ENCODE measurements around the gene SGPP2. TPM values are rescaled to one million over a fixed set of nuclear protein-coding genes. Genes with fewer than 3 reads are reported as not detected.

Gene SGPP2
- polyA plus RNA-seq, 4 donors: 4.0 to 19.1 (median 8.1) TPM

GRCh38 chr2:222470802-222471468, 46.6 kb downstream of the SGPP2 start:
- Histone ChIP-seq H3K4me3 (ENCODE audit: low read depth in 1 of 3, low read length in 3 of 3) (no peak overlapping the region), H3K27ac (ENCODE audit: low read depth in 1 of 3, low read length in 2 of 3) (no peak overlapping the region), H3K36me3 (ENCODE audit: control insufficient read depth in 3 of 3, insufficient read depth in 2 of 3, low read depth in 1 of 3, low read length in 3 of 3) (peaks cover 0 to 10% (median 0%) of the 10 kb centered on the region in 3 donors), H3K9me3 (ENCODE audit: control insufficient read depth in 2 of 2, insufficient read depth in 1 of 2, low read depth in 1 of 2, low read length in 1 of 2) (no peaks in the 10 kb centered on the region), H3K4me1 (ENCODE audit: control insufficient read depth in 3 of 3, insufficient read depth in 2 of 3, low read depth in 1 of 3, low read length in 2 of 3) (no peaks in the 10 kb centered on the region), H3K27me3 (ENCODE audit: control insufficient read depth in 3 of 3, insufficient read depth in 3 of 3, low read length in 3 of 3) (no peaks in the 10 kb centered on the region)
- DNase-seq (no peak), FAIRE-seq (no peak)
- WGBS, 3 donors: 84 to 92% (median 85%) methylated on average over 5 of the region's 5 CpGs

DNA sequence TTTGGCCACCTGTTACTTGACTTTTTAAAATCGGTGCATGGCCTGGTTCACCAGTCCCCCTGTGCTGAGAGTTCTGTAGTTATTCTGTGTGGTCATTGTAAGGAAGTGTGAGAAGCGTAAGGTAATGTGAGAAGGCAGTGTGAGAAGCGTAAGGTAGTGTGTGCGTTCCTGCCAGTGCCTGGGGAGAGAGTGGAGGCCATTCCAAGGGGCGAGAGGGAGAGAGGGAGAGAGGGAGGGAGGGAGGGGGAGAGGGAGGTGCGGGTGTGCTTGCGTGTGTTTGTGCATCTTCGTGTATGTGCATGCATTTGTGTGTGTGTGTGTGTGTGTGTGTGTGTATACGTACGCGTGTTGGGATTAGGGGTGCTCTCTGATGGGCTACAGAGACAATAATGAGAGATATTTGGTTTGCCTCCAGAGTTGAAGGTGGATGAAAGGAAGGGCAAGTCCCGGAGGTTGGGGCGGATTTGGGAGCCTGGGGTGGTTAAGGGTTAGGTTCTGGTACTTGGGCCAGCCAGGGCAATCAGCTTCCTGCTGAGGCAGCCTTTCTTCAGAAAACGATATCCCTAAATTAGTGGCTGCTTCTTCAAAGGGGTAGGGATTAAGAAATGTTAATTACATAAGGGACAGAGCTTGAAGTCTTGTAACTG, 53.7 kb downstream of the SGPP2 start:
- H3K27ac ChIP-seq (ENCODE audit: low read depth in 1 of 3, low read length in 2 of 3): no peak overlapping the region
- H3K4me3 ChIP-seq (ENCODE audit: low read depth in 1 of 3, low read length in 3 of 3): no peak overlapping the region
- DNase-seq (no peak), FAIRE-seq (no peak)
- peaks cover 0 to 14% (median 0%) of the 10 kb centered on the region in 3 donors for H3K36me3 ChIP-seq (ENCODE audit: control insufficient read depth in 3 of 3, insufficient read depth in 2 of 3, low read depth in 1 of 3, low read length in 3 of 3)
- H3K9me3 ChIP-seq (ENCODE audit: control insufficient read depth in 2 of 2, insufficient read depth in 1 of 2, low read depth in 1 of 2, low read length in 1 of 2): no peaks in the 10 kb centered on the region
- no peaks in the 10 kb centered on the region for H3K27me3 ChIP-seq (ENCODE audit: control insufficient read depth in 3 of 3, insufficient read depth in 3 of 3, low read length in 3 of 3)
- WGBS, 3 donors: 66 to 82% (median 74%) methylated on average over 14 of the region's 14 CpGs
- no peaks in the 10 kb centered on the region for H3K4me1 ChIP-seq (ENCODE audit: control insufficient read depth in 3 of 3, insufficient read depth in 2 of 3, low read depth in 1 of 3, low read length in 2 of 3)

- Histone ChIP-seq H3K4me3 (ENCODE audit: low read depth in 1 of 3, low read length in 3 of 3) (no peak overlapping the region), H3K9me3 (ENCODE audit: control insufficient read depth in 2 of 2, insufficient read depth in 1 of 2, low read depth in 1 of 2, low read length in 1 of 2) (no peaks in the 10 kb centered on the region), H3K27ac (ENCODE audit: low read depth in 1 of 3, low read length in 2 of 3) (no peak overlapping the region), H3K27me3 (ENCODE audit: control insufficient read depth in 3 of 3, insufficient read depth in 3 of 3, low read length in 3 of 3) (no peaks in the 10 kb centered on the region), H3K4me1 (ENCODE audit: control insufficient read depth in 3 of 3, insufficient read depth in 2 of 3, low read depth in 1 of 3, low read length in 2 of 3) (no peaks in the 10 kb centered on the region), H3K36me3 (ENCODE audit: control insufficient read depth in 3 of 3, insufficient read depth in 2 of 3, low read depth in 1 of 3, low read length in 3 of 3) (peaks cover 0 to 14% (median 0%) of the 10 kb centered on the region in 3 donors)
- FAIRE-seq (no peak), DNase-seq (no peak)
These were observed 55.5 kb downstream of the SGPP2 start for GRCh38 chr2:222479859-222480258.

DNA sequence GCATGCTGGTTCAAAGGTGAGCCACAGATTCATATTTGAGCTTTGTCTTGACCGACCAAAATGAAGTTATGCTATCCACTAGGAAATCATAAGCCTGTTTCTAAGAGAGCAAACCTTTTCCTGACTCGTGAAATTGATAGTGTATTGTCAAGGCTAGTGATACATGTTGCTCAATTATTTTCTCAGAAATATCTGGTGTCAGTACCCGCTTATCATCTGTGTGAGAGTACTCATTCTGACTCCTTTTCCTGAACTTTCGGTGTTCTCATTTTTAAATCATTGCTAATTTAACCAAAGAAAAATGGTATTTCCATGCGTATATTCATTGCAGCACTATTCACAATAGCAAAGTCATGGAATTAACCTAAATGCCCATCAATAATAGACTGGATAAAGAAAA, 56.2 kb downstream of the SGPP2 start:
- peaks cover 0 to 9% (median 0%) of the 10 kb centered on the region in 3 donors for H3K36me3 ChIP-seq (ENCODE audit: control insufficient read depth in 3 of 3, insufficient read depth in 2 of 3, low read depth in 1 of 3, low read length in 3 of 3)
- no peaks in the 10 kb centered on the region for H3K4me1 ChIP-seq (ENCODE audit: control insufficient read depth in 3 of 3, insufficient read depth in 2 of 3, low read depth in 1 of 3, low read length in 2 of 3)
- WGBS, 3 donors: 71 to 84% (median 73%) methylated on average over 5 of the region's 5 CpGs
- peak in 1 of 2 donors; percentile 27 for DNase-seq
- no peak overlapping the region for H3K4me3 ChIP-seq (ENCODE audit: low read depth in 1 of 3, low read length in 3 of 3)
- FAIRE-seq: no peak
- H3K27me3 ChIP-seq (ENCODE audit: control insufficient read depth in 3 of 3, insufficient read depth in 3 of 3, low read length in 3 of 3): no peaks in the 10 kb centered on the region
- no peak overlapping the region for H3K27ac ChIP-seq (ENCODE audit: low read depth in 1 of 3, low read length in 2 of 3)
- H3K9me3 ChIP-seq (ENCODE audit: control insufficient read depth in 2 of 2, insufficient read depth in 1 of 2, low read depth in 1 of 2, low read length in 1 of 2): no peaks in the 10 kb centered on the region

DNA sequence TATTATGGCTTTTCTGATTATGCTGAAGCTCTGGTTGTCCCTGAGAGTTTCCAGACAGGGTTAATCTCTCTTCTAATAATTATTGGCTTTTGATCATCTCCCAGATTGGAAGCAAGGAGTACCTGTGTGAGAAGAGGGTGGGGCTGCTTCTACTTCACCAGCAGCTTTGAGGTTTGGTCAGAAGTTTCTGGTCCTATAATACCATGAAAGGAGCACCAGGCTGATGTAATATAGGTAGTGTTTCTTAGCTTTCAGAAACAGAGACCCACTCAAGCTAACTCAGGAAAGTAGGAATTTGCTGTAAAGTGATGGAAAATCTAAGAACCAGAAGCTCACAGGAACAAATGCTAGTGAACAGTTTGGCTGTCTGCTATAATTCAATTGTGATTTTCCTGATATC, 57.6 kb downstream of the SGPP2 start:
- H3K9me3 ChIP-seq (ENCODE audit: control insufficient read depth in 2 of 2, insufficient read depth in 1 of 2, low read depth in 1 of 2, low read length in 1 of 2): no peaks in the 10 kb centered on the region
- no peak overlapping the region for H3K4me3 ChIP-seq (ENCODE audit: low read depth in 1 of 3, low read length in 3 of 3)
- no peaks in the 10 kb centered on the region for H3K27me3 ChIP-seq (ENCODE audit: control insufficient read depth in 3 of 3, insufficient read depth in 3 of 3, low read length in 3 of 3)
- FAIRE-seq: no peak
- no peak for DNase-seq
- no peaks in the 10 kb centered on the region for H3K4me1 ChIP-seq (ENCODE audit: control insufficient read depth in 3 of 3, insufficient read depth in 2 of 3, low read depth in 1 of 3, low read length in 2 of 3)
- H3K36me3 ChIP-seq (ENCODE audit: control insufficient read depth in 3 of 3, insufficient read depth in 2 of 3, low read depth in 1 of 3, low read length in 3 of 3): no peaks in the 10 kb centered on the region
- no peak overlapping the region for H3K27ac ChIP-seq (ENCODE audit: low read depth in 1 of 3, low read length in 2 of 3)

GRCh38 chr2:222483513-222484039, 59.2 kb downstream of the SGPP2 start:
- 23 to 45% (median 42%) methylated on average over 3 of the region's 3 CpGs for WGBS, 3 donors
- no peak overlapping the region for H3K27ac ChIP-seq (ENCODE audit: low read depth in 1 of 3, low read length in 2 of 3)
- peak in 1 of 2 donors; percentile 32 for DNase-seq
- no peak overlapping the region for H3K4me3 ChIP-seq (ENCODE audit: low read depth in 1 of 3, low read length in 3 of 3)
- no peaks in the 10 kb centered on the region for H3K9me3 ChIP-seq (ENCODE audit: control insufficient read depth in 2 of 2, insufficient read depth in 1 of 2, low read depth in 1 of 2, low read length in 1 of 2)
- no peaks in the 10 kb centered on the region for H3K4me1 ChIP-seq (ENCODE audit: control insufficient read depth in 3 of 3, insufficient read depth in 2 of 3, low read depth in 1 of 3, low read length in 2 of 3)
- H3K27me3 ChIP-seq (ENCODE audit: control insufficient read depth in 3 of 3, insufficient read depth in 3 of 3, low read length in 3 of 3): no peaks in the 10 kb centered on the region
- FAIRE-seq: no peak
- H3K36me3 ChIP-seq (ENCODE audit: control insufficient read depth in 3 of 3, insufficient read depth in 2 of 3, low read depth in 1 of 3, low read length in 3 of 3): no peaks in the 10 kb centered on the region

- Histone ChIP-seq H3K36me3 (ENCODE audit: control insufficient read depth in 3 of 3, insufficient read depth in 2 of 3, low read depth in 1 of 3, low read length in 3 of 3) (no peaks in the 10 kb centered on the region), H3K9me3 (ENCODE audit: control insufficient read depth in 2 of 2, insufficient read depth in 1 of 2, low read depth in 1 of 2, low read length in 1 of 2) (no peaks in the 10 kb centered on the region), H3K27ac (ENCODE audit: low read depth in 1 of 3, low read length in 2 of 3) (no peak overlapping the region), H3K4me1 (ENCODE audit: control insufficient read depth in 3 of 3, insufficient read depth in 2 of 3, low read depth in 1 of 3, low read length in 2 of 3) (no peaks in the 10 kb centered on the region), H3K27me3 (ENCODE audit: control insufficient read depth in 3 of 3, insufficient read depth in 3 of 3, low read length in 3 of 3) (no peaks in the 10 kb centered on the region), H3K4me3 (ENCODE audit: low read depth in 1 of 3, low read length in 3 of 3) (no peak overlapping the region)
- 72 to 76% (median 74%) methylated on average over 12 of the region's 12 CpGs for WGBS, 3 donors
- FAIRE-seq (no peak), DNase-seq (no peak)
These were observed 61.2 kb downstream of the SGPP2 start for GRCh38 chr2:222485367-222486211.

DNA sequence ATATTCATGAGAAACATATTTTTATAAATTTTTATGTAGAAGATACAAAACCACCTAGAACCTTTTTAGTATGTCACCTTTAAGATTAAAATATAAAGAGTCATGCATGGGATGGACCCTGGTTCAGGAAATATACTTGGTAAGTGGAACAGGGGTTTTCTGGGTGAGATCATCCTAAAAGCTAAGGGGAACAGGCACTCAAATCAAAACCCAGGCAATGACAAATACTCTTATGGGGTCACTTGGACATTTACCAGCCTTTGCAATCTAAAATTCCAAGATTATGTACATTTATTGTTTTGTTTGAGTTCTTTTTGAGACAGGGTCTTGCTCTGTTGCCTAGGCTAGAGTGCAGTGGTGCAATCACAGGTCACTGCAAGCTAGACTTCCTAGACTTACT, 65.8 kb downstream of the SGPP2 start:
- no peak for FAIRE-seq
- Histone ChIP-seq H3K27ac (ENCODE audit: low read depth in 1 of 3, low read length in 2 of 3) (no peak overlapping the region), H3K9me3 (ENCODE audit: control insufficient read depth in 2 of 2, insufficient read depth in 1 of 2, low read depth in 1 of 2, low read length in 1 of 2) (peaks cover 0 to 14% of the 10 kb centered on the region in 2 donors), H3K4me3 (ENCODE audit: low read depth in 1 of 3, low read length in 3 of 3) (no peak overlapping the region), H3K36me3 (ENCODE audit: control insufficient read depth in 3 of 3, insufficient read depth in 2 of 3, low read depth in 1 of 3, low read length in 3 of 3) (no peaks in the 10 kb centered on the region), H3K27me3 (ENCODE audit: control insufficient read depth in 3 of 3, insufficient read depth in 3 of 3, low read length in 3 of 3) (no peaks in the 10 kb centered on the region), H3K4me1 (ENCODE audit: control insufficient read depth in 3 of 3, insufficient read depth in 2 of 3, low read depth in 1 of 3, low read length in 2 of 3) (peaks cover 0 to 6% (median 4%) of the 10 kb centered on the region in 3 donors)
- no peak for DNase-seq
